ENCODE results near the gene RC3H1.
"Not testable (repeated sequence)": the region's sequence is repeated elsewhere in the genome, so short reads cannot be mapped to it uniquely, and the experiment has no call there.

RC3H1 gene

GRCh38 chr1:174022080-174022975 is at the start of gene RC3H1:
Gene RC3H1 (minus strand): TSS chr1:174022357. CDS start chr1:173992985, 29,372 bp downstream.
- peak; percentile 73 to 74 for DNase-seq (ENCODE audit: extremely low read depth in 1 of 2, low read depth in 1 of 2)

GRCh38 chr1:174070614-174071013 is 48.5 kb upstream of the RC3H1 start:
- no peak for DNase-seq (ENCODE audit: extremely low read depth in 1 of 2, low read depth in 1 of 2)

GRCh38 chr1:174068000-174068399 is 45.8 kb upstream of the RC3H1 start:
- no peak for DNase-seq (ENCODE audit: extremely low read depth in 1 of 2, low read depth in 1 of 2)

- no peak for DNase-seq (ENCODE audit: extremely low read depth in 1 of 2, low read depth in 1 of 2)
These were observed 37.9 kb upstream of the RC3H1 start for GRCh38 chr1:174060090-174060489.

- no peak for DNase-seq (ENCODE audit: extremely low read depth in 1 of 2, low read depth in 1 of 2)
These were observed 36.5 kb upstream of the RC3H1 start for GRCh38 chr1:174058624-174059023.

- DNase-seq (ENCODE audit: extremely low read depth in 1 of 2, low read depth in 1 of 2), result not testable (repeated sequence)
These were observed 34.5 kb upstream of the RC3H1 start for GRCh38 chr1:174056609-174057008.

- DNase-seq (ENCODE audit: extremely low read depth in 1 of 2, low read depth in 1 of 2), result not testable (repeated sequence)
These were observed 33.6 kb upstream of the RC3H1 start for GRCh38 chr1:174055797-174056196.

- DNase-seq (ENCODE audit: extremely low read depth in 1 of 2, low read depth in 1 of 2), result no peak
These were observed 31.7 kb upstream of the RC3H1 start for GRCh38 chr1:174053826-174054225.

- DNase-seq (ENCODE audit: extremely low read depth in 1 of 2, low read depth in 1 of 2), result no peak
These were observed 30.5 kb upstream of the RC3H1 start for GRCh38 chr1:174052621-174053020.

GRCh38 chr1:174051956-174052355 is 29.8 kb upstream of the RC3H1 start:
- DNase-seq (ENCODE audit: extremely low read depth in 1 of 2, low read depth in 1 of 2), result no peak

- DNase-seq (ENCODE audit: extremely low read depth in 1 of 2, low read depth in 1 of 2), result no peak
These were observed 27.4 kb upstream of the RC3H1 start for GRCh38 chr1:174049514-174049913.

- no peak for DNase-seq (ENCODE audit: extremely low read depth in 1 of 2, low read depth in 1 of 2)
These were observed 22.5 kb upstream of the RC3H1 start for GRCh38 chr1:174044418-174045222.

- not testable (repeated sequence) for DNase-seq (ENCODE audit: extremely low read depth in 1 of 2, low read depth in 1 of 2)
These were observed 20.4 kb upstream of the RC3H1 start for GRCh38 chr1:174042509-174042908.

GRCh38 chr1:174041369-174041768 is 19.2 kb upstream of the RC3H1 start:
- DNase-seq (ENCODE audit: extremely low read depth in 1 of 2, low read depth in 1 of 2), result no peak

GRCh38 chr1:174040387-174040786 is 18.2 kb upstream of the RC3H1 start:
- no peak for DNase-seq (ENCODE audit: extremely low read depth in 1 of 2, low read depth in 1 of 2)

- no peak for DNase-seq (ENCODE audit: extremely low read depth in 1 of 2, low read depth in 1 of 2)
These were observed 16.9 kb upstream of the RC3H1 start for GRCh38 chr1:174039027-174039426.

- no peak for DNase-seq (ENCODE audit: extremely low read depth in 1 of 2, low read depth in 1 of 2)
These were observed 14.6 kb upstream of the RC3H1 start for GRCh38 chr1:174036798-174037197.

GRCh38 chr1:174036204-174036603 is 14.0 kb upstream of the RC3H1 start:
- no peak for DNase-seq (ENCODE audit: extremely low read depth in 1 of 2, low read depth in 1 of 2)

- no peak for DNase-seq (ENCODE audit: extremely low read depth in 1 of 2, low read depth in 1 of 2)
These were observed 10.6 kb upstream of the RC3H1 start for GRCh38 chr1:174032671-174033222.

- no peak for DNase-seq (ENCODE audit: extremely low read depth in 1 of 2, low read depth in 1 of 2)
These were observed 8.9 kb upstream of the RC3H1 start for GRCh38 chr1:174031099-174031498.

- DNase-seq (ENCODE audit: extremely low read depth in 1 of 2, low read depth in 1 of 2), result no peak
These were observed 6.3 kb upstream of the RC3H1 start for GRCh38 chr1:174028495-174028894.
